GM19452 (cell line): ENCODE results near the gene SLC25A48.
"Not testable (repeated sequence)": the region's sequence is repeated elsewhere in the genome, so short reads cannot be mapped to it uniquely, and the experiment has no call there.

Experiments
- ATAC-seq: cut with Tn5 transposase; IDR thresholded peaks from one replicate; pipeline ENCODE4 v1.9.1; 2021; ENCODE audit not compliant: unreplicated experiment

Gene SLC25A48

DNA sequence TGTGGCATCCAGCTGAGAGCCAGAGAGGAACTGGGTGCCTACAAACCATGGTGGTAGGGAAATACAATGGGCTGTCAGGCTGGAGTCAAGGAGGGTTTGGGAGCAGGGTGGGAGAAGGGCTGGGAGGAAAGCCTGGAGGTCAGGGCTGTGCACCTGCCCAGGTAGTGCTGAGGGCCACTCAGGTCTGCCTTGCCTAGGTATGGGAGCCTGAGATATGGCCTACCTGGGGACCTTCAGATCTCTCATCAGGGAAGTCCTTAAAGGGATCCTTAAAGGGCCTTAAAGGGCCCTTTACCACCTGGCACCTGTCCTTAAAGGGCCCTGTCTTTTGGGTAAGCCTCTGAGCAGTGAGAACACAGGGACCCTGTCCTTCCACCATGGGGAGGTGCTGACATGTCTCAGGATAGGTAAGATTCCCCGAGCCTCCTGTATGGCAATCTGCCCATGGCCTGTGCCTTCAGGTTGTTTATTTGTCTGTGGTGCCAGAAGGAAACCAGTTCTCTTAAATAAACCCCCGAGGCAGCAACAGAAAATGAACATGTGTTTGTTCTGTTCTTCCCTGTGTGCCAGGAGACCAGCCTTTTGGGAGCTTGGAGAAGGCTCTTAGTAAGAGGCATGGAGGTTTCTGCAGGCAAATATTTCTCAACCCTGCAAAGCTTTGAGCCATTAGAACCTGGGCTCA lies 23.3 kb downstream of the SLC25A48 start:
- ATAC-seq = no peak

DNA sequence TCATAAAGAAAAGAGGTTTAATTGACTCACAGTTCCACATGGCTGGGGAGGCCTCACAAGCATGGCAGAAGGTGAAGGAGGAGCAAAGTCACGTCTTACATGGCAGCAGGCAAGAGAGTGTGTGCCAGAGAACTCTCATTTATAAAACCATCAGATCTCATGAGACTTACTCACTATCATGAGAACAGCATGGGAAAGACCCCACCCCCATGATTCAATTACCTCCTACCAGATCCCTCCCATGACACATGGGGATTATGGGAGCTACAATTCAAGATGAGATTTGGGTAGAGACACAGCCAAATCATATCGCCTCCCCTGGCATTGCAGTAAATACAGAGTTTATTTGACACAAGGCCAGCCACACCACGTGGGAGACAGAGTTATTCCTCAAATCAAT lies 24.7 kb downstream of the SLC25A48 start:
- ATAC-seq = not testable (repeated sequence)

DNA sequence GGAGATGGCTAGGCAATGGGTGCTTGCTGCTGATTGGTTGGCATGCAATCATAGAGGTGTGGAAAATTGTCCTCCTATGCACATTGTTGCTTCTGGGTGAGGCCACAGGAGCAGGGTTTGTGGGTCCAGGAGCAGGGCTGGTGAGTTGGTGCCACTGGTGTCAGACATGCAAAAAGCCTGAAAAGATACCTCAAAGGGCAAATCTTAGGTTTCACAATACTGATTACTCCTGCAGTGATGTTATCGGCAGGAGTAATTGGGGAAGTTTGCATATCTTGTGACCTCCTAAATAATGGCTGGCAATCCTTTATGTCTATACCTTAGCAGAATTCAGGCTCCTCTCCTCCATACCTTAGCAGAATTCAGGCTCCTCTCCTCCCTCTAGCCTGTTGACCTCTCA lies 25.2 kb downstream of the SLC25A48 start:
- no peak for ATAC-seq

DNA sequence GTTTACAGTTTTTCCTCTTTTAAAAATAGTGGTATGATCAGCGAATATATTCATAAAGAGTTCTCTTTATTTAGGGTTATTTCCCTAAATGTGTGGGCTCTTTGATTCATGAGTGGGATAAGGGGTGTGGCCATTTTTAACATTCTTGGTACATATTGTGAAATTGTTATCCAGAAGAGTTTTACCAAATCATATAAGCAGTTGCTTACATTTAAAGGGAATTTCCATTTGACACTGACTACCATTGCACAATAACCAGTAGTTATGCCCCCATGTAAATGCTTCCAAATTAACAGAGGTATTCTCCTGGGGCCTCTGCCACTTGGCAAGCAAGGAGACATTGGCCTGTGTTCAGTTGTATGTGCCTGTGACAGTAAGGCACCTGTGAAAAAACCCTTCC lies 27.2 kb downstream of the SLC25A48 start:
- ATAC-seq = no peak

DNA sequence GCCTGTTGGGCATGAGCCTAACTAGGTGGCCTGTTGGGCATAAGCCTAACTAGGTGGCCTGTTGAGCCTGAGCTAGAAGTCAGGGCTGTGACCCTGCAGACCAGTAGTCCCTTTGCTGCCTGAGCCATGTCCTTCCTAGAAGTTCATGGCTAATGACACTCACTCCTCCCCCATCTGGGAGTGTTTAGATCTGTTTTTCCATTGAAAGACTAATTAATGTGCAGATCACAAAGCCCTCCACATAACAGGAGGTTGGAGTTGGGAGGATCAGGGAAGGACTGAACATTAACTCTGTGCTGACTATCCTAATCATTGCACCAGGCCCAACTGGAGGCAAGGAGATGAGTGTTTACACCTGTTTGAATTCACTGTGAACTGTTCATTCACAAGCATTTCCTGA lies 27.6 kb downstream of the SLC25A48 start:
- ATAC-seq = no peak

DNA sequence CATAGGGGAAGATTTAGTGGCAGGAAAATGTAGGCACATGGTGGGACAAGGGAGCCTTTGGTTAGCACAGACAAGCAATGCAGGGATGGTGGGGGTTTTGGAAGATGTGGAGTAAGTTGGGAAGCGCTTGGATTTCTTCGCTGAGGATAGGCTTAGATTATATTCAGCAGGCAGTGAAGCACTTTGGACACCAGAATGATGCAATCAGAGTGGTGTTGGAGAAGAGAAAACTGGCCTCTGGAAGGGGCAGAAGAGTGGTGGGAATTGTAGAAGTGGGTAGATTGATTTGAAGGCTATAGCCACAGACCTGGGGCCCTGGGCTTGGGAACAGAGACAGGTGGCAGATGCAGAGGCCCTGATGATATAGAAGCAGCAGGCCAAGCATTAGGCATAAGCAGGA lies 28.3 kb downstream of the SLC25A48 start:
- ATAC-seq = no peak

DNA sequence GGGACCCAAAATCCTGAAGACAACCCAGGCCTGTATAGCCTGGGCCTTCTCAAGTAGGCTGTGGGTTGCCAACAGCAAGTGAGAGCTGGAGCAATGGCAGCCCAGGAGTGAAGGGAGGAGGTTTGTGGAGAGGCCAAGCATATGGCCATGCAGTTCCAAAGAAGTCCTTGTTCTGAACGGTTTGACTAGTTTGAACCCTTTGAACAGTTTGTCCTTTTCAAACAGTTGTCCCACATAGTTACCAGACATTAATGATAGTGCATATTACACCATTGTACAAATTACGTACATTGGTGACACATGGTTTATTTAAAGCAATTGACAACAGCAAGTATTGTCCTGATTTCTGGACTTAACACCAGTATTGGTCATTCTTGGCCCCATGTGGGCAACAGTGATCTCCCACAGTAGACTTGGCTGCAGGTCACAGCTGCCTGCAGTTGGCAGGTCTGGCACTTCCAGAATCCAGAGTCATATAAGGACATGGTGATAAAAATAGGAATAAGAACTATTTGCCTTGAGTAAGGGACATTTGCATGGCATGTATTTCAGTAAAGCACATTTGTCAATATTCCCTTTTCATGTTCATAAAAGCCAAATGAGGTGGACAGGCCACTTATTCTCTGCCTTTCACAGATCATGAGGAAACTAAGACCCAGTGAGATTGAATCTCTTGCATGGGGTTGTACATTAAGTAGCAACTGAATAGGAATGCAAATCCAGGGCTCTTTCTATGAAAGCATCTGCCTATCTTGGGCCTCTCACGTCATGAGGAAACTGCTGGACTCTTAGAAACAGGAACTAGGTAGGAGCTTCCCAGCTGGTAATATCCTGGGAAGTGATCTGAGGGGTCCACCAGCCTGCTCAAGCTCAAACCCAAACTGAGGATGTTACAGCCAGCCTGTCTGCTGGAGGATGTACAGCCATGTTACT lies 30.3 kb downstream of the SLC25A48 start:
- no peak for ATAC-seq

DNA sequence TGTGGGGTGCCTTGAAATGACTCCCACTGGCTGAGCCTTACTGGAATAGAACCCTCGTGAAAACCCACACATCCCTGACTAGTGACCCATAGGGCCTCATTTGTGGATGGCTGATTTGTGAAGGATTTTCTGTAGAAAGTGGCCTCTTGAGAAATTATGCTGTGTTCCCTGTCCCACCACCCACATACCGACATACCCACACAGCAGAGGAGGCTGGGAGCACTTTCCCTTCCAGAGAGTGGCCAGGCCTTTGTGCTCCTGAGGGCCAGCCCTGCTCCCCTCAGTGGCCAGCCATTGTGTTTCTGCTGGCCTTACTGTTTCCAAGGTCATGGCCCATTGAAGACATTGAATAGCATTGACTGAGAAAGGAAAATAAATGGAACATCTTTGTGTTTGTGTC lies 31.6 kb downstream of the SLC25A48 start:
- no peak for ATAC-seq

DNA sequence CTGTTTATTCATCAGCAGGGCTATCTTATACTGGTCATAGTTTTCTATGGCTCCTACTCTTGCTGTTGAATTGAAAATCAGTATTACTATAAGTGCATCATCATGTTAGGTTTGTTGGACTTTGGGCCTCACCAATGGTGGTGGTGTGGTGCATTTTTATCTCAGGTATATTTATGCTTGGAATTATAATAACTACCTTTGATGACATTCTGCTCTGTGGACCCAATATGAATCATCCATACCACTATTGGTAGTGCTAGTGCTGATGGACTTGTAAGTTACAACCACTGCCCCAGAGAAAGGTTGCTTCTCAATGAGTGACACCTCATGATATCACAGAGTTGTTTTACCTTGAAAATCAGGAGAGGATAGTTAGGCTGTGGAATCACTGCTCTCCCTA lies 33.1 kb downstream of the SLC25A48 start:
- no peak for ATAC-seq

DNA sequence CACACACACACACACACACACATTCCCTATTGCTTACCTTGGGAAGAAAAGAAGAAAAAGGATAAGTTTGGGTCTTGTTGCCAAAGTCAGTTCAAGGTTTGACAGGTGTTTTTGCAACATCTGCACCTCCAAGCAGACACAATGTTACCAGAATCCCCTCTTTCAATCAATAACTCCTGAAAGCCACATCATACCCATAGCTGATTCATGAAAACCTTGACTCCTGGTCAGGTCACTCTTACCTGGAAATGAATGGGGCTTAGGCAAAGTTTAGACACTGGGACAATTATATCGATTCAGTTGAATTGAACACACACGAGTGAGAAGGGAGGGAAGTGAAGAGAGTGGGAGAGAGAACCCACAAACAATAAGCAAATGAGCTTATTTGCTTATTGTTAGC lies 34.2 kb downstream of the SLC25A48 start:
- ATAC-seq = no peak

DNA sequence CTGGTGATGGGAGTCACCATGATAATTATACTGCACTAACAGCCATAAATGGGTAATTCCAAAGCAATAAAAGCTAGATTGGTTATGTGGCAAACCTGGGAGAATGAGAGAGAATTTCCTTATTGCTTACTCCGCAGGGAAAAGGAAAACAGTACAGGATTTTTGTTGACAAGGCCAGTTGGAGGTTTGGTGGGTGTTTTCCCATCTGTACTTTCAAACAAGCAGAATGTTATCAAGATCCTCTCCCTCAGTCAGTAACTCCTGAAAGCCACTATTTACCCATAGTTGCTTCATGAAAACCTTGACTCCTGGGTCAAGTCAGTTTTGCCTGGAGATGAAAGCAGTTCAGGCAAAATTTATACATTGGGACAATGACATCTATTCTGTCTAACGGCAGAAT lies 34.8 kb downstream of the SLC25A48 start:
- ATAC-seq = no peak

DNA sequence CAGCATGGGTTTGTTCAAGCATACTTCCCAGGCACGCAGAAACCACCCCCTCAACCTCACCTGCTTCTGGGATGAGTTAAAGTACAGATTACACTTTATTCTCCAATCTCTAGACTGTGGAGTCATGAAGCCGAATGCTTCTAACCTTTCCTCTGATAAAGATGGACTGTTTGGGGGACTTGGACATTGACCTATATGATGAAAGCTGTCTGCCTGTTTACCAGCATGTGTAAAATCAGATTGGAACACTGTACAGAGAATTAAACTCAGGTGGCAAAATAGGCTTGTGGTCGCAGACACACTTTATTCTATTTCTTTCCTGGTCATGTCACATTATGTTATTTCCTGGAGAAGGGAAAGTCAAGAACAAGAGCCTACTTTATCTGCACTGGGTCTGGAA lies 35.5 kb downstream of the SLC25A48 start:
- no peak for ATAC-seq

DNA sequence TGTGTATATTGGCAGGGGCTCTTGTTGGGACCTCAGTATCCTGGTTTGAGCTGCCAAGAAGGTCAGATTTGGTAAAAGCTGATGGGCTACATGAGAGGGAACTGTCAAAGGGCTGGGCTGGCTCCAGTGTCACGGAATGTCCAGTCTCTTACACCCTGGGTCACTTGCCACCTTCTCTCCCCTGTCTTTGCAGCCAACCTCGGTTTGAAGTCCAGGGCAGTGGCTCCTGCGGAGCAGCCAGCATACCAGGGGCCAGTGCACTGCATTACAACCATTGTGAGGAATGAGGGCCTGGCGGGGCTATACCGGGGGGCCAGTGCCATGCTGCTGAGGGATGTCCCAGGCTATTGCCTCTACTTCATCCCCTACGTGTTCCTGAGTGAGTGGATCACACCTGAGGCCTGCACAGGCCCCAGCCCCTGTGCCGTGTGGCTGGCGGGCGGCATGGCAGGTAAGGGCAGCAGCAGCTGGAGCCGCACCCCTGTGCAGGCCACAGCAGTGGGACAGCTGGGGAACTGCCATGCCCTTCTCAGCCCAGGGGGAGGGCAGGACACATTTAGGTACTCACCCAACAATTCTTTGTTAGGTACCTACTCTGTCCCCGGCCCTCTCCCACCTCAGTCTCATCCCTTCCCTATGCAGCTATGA lies 36.9 kb downstream of the SLC25A48 start:
- no peak for ATAC-seq

DNA sequence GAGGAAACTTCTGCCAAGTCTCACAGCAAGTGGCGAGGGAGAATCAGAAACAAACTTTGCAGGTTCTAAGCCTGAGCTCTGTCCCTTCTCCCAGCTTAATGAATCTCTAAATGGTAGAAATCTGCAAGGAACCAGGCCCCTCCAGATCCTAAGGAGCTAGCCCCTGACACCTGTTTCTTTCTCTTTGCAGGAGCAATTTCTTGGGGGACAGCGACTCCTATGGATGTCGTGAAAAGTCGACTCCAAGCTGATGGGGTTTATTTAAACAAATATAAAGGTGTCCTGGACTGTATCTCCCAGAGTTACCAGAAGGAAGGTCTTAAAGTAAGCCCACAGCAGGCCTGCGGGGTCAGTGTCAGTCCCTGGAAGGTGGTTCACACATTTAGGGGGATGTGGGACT lies 39.4 kb downstream of the SLC25A48 start:
- no peak for ATAC-seq

DNA sequence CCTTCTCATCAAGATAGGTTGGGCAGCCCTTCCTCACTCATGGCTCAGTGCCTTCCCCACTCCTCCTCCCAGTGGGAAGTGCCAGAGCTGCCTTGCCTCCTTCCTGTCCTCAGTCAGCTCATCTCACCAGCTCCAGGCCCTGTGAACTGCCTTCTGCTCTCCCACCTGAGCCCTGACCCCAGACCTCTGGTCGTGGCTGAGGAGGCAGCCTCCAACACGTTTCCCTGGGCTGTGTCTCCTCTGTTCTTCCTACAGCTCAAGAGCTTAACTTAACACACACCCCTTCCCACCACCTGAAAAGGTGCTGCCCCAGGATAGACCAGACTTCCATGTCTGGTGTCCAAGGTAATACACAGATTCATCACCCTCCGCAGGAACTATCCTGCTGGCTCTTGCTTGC lies 40.0 kb downstream of the SLC25A48 start:
- no peak for ATAC-seq

DNA sequence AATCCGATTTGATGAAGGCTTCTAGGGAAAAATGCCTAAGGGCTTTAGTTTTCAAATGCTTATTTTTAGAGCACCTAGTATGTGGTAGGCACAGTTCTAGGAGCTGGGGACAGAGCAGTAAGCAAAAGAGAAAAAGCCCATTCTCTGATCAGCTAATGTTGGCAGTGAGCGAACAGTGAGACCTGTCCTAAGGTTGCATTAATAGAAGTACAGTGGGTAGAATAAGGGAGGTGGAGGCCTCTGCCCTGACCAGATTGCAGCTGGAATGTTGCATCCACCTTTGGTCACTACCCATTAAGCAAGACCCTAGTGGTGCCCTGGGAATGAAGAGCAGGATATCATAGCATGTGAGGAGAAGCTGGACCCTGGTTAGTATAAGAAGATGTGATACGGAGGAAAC lies 41.1 kb downstream of the SLC25A48 start:
- no peak for ATAC-seq

DNA sequence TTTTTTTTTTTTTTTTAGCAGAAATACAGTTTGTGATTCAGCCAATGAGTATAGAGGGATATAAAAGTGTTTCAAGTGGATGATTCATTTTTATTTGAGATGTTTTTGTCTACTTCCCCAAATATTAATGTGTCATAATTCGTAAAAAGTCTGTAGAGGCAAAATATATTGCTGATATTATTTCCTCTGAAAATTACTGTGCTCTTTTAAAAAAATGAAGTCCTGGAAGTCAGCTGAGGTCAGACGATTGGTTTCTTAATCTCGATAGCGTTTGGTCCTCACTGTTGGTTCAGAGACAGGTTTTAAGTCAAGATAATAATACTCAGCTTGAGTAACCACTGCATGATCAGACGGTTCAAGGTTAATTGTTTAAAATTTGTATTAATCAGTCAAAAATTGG lies 41.7 kb downstream of the SLC25A48 start:
- no peak for ATAC-seq

DNA sequence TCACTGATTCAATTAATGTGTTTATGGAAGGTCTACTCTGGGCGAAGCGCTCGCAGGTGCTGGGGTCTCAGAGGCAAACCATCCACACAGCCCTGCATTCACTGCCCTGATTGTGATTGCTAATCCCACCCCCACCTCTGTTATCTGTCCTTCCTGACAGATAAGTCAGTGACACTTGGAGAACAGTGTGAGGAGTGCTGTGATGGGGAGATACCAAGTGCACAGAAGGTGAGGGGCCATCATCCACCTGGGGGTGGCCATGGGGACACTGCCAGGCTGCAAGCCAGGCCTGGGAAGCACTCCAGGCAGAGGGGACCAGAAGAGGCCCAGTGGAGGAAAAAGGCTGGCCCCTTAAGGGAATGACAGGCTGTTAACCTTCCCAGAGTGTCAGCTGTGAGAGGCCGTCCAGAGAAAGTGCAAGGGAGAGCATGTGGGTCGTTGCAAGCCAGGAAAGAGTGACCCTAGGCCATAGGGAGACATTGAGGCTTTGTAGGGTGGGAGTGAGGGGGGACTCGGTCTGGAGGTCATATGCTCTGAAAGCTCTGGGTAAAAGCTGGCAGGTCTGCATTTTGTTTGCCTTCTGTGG lies 43.2 kb downstream of the SLC25A48 start:
- ATAC-seq = no peak

DNA sequence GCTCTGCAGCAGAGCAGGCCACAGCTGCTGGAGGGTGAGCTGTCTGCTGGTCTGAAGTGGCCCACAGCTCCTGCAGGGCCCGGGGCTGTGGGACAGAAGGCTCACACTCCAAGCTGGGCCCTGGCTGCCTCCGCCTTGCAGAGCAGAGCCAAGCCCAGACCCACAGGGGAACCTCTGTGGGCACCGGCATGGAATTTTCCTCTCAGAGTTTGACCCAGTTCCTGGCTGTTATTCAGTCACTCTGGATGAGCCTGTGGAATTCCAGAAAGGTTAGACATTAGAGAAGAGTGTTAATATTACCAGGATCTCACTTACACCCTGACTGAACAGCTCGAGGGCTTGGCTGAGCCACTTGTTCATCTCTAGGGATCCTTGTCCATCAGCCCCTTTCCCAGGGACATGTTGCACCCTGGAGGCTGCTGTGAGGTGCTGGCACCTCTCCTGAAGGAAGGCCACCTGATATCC lies 43.7 kb downstream of the SLC25A48 start:
- no peak for ATAC-seq

DNA sequence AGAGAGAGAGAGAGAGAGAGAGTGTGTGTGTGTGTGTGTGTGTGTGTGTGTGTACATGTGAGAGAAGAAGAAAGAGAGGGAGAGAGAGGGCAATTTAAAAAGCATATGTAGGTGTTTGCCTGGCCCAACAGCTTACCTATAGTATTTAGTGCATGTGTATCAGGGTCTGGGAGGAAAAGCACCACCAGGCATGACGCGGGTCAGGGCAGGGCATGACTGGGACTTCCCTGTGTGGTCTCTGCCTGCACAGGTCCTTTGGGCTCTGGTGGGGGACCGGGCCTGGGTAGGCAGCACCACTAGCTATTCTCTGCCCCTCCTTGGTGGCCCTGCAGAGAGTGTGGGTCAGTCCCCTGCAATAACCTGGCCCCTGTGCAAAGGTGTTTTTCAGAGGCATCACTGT lies 45.1 kb downstream of the SLC25A48 start:
- no peak for ATAC-seq

DNA sequence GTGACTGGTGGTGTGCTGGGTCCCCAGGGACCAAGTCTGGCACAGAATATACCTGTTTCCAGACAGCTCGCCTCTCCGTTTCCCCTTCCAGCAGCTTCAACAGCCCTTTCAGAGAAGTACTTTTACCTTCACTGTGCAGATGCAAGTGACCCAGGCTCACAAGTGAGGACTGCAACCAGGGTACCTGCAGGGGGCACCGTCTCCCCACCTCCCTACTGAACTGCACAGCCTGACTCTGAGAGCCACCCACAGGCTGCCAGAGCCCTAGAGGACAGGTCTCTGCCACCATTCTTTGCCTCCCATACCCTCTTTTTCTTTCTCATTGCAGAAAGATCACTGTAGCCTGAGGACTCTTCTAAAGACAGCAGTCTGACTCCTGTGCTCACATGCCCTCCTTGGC lies 45.8 kb downstream of the SLC25A48 start:
- ATAC-seq = no peak
